SIG-M5 treated with dmso at 0.1 percent for 504 hours (cell line): ENCODE results near the gene PRKN.
"Not testable (repeated sequence)": the region's sequence is repeated elsewhere in the genome, so short reads cannot be mapped to it uniquely, and the experiment has no call there.

Experiments used
- DNase-seq: peaks from one replicate; lab custom pipeline; 2025; ENCODE audit not compliant: unreplicated experiment; lab: John Stamatoyannopoulos, UW

The PRKN gene

GRCh38 chr6:161542346-161542980 lies 1185.1 kb downstream of the PRKN start:
- DNase-seq = no peak

DNA sequence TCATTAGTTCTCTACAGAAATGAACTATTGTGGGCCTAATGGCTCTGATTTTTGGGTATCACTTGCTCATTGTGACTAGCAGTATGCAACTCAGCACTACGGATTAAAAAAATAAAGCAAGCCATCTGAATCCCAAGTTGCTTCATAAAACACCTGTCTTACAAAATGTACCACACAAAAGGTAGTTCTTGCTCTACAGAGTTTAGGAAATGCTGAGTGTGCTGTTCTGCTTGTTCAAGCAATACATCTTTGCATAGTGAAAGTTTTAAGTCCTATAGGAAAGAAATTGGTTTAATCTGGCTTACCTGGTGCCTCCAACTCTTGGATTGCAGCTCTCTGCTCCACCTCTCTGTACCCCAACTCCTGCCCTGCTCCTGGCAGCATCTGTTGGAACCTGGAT lies 1187.0 kb downstream of the PRKN start:
- DNase-seq = no peak

- no peak for DNase-seq
Measured at GRCh38 chr6:161536224-161536630, 1191.3 kb downstream of the PRKN start.

GRCh38 chr6:161534264-161534873 lies 1193.2 kb downstream of the PRKN start:
- no peak for DNase-seq

GRCh38 chr6:161533266-161533665 lies 1194.3 kb downstream of the PRKN start:
- no peak for DNase-seq

GRCh38 chr6:161532536-161532935 lies 1195.0 kb downstream of the PRKN start:
- no peak for DNase-seq

GRCh38 chr6:161526794-161527193 lies 1200.8 kb downstream of the PRKN start:
- no peak for DNase-seq

- DNase-seq = no peak
Measured at GRCh38 chr6:161523362-161523761, 1204.2 kb downstream of the PRKN start.

GRCh38 chr6:161522276-161522675 lies 1205.3 kb downstream of the PRKN start:
- no peak for DNase-seq

DNA sequence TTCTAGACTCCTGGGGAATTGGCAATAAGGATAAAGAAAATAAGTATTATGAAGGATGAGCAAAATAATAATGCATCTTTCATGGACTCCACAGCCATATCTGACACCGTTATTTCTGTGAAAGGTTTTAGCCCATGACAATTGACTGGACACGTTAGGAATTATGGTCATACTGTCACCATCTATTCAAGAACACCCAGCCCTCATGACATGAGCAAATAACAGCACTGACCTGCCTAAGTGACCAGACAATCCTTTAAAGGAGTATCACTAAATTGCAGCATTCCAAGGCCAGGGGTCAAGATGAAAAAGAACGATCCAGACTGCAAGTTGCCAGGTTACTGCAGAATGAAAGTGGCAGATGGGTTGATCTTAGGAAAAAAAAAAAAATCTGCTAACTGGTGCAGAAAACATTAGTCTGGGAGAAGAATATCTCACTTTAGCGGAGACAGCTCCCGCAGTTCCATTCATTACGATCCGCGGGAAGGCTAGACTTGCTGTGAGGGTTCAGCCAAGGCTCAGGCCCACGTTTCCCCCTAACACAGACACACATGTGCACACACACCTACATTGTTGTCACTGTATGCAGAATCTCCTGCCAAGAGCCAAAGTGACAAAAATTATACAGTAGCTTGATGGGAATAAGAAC lies 1216.0 kb downstream of the PRKN start:
- DNase-seq = no peak

DNA sequence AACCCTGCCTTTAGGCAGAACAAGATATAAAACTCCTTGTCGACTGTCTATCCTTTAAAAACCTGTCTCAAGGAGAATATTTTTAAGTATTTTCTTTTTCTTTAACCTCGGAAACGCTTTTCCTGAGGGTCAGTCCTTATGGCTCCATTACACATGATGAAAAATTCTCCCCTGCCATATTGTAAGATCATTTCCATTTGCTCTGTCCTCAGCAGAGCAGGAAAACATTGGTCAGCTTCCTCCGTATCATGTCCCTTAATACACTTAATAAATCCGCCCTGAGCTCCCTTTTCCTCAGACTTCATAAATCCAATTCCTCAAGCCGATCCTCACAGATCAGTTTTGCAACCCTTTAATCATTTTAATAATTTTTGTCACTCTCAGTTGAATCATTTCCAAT lies 1219.2 kb downstream of the PRKN start:
- no peak for DNase-seq

DNA sequence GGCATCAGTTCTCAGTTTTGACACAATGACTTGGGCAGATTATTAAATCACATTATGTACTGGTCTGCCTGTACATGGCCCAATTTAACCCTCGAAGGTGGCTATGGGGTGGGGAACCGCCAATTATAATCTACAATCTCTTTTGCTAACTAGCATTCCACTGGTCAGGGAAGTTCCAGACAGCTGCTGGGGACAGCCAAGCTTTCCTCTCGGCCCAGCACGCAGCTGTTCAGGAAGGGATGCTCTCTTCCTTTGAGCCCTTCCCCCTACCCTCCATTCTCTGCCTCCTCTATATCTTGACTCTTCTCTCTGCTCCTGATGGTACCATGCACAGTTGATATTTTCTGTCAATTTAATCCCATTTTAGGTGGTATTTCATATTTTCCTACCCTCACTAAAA lies 1220.2 kb downstream of the PRKN start:
- DNase-seq = no peak

- no peak for DNase-seq
Measured at GRCh38 chr6:161503570-161503969, 1224.0 kb downstream of the PRKN start.

- DNase-seq = no peak
Measured at GRCh38 chr6:161498881-161499280, 1228.7 kb downstream of the PRKN start.

DNA sequence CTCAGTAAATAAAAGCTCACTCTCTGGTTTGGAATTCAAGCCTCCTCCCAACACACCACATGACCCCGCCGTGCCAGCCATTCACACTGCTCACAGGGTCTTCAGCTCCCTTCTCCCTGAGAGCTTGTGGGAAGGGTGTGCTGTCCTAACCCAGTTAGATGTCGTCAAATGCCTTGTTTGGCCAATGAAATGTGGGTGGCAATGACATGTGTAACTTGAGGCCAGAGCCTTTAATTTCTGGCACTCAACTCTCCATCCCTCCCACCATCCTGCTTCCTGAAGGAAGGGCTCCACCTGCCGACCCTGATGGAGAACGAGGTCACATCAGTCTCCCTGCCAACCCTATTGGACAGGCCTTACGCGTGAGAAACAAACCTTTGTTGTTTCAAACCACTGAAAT lies 1229.2 kb downstream of the PRKN start:
- no peak for DNase-seq

GRCh38 chr6:161496941-161497340 lies 1230.6 kb downstream of the PRKN start:
- no peak for DNase-seq

GRCh38 chr6:161496271-161496670 lies 1231.3 kb downstream of the PRKN start:
- DNase-seq = not testable (repeated sequence)

GRCh38 chr6:161494566-161494965 lies 1233.0 kb downstream of the PRKN start:
- no peak for DNase-seq

GRCh38 chr6:161493576-161494118 lies 1233.9 kb downstream of the PRKN start:
- DNase-seq = no peak

DNA sequence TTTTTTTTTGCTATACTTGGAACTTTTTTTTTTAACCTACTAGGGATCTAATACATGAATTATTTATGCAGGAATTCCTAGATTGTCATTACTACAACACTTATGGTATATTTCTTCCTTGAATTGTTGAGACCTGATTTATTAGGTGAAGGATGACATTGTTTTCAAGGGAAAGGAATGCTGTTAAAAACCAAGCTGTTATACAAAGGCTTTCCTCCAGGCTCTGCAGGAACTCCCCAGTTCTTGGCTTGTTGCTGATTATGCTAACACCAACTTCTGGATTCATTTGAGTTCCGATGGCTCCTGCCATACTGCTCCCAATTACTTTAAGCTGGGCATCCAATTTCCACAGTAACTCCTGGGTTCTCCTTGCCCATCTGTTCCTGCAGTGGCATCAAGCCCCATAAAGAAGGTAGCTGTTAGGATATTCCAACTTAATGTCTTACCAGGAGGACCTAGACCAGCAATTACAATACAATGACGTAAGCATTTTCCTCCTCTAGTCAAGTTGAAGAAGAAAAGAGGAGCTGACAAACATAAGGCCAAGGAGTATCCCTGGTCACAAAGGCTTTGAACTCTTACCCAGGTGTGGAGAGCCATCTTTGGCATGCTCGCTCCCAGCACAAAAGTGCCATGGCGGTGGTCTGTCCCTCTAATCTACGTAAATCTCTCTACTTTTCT lies 1237.8 kb downstream of the PRKN start:
- DNase-seq = no peak

- DNase-seq = no peak
Measured at GRCh38 chr6:161487694-161488093, 1239.9 kb downstream of the PRKN start.

GRCh38 chr6:161487217-161487531 lies 1240.4 kb downstream of the PRKN start:
- no peak for DNase-seq
